ENCODE data around the gene CEACAM16.

DNA sequence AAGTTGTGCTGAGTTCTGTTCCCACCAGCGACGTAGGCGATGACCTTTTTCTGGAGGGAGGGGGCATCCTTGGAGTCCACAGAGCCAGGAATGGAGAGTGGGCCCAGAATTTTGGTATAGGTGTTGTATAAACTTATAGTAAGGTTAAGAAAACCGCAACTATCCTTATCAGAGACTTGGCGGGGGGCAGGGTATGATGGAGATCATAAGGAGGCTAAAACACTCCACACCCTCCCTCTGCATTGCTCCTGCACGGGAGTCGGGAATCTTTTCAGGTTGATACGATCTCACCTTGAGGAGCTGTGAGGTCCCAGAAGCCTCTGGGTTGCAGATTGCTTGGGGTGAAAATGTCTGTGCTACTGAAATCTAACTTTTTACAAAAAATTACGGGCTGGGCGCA, 34.0 kb upstream of the CEACAM16 start:
- TF ChIP-seq, protein P1, sequence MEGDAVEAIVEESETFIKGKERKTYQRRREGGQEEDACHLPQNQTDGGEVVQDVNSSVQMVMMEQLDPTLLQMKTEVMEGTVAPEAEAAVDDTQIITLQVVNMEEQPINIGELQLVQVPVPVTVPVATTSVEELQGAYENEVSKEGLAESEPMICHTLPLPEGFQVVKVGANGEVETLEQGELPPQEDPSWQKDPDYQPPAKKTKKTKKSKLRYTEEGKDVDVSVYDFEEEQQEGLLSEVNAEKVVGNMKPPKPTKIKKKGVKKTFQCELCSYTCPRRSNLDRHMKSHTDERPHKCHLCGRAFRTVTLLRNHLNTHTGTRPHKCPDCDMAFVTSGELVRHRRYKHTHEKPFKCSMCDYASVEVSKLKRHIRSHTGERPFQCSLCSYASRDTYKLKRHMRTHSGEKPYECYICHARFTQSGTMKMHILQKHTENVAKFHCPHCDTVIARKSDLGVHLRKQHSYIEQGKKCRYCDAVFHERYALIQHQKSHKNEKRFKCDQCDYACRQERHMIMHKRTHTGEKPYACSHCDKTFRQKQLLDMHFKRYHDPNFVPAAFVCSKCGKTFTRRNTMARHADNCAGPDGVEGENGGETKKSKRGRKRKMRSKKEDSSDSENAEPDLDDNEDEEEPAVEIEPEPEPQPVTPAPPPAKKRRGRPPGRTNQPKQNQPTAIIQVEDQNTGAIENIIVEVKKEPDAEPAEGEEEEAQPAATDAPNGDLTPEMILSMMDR (IDR thresholded peaks at IDR 0.05), result no peak
- TF ChIP-seq POLR2A (IDR thresholded peaks at IDR 0.05), result no peak
